Breast epithelium (tissue), 4 donors: Measurements from ENCODE around the gene AGAP3. TPM values are rescaled to one million over a fixed set of nuclear protein-coding genes. Genes with fewer than 3 reads are reported as not detected.

Experiments used
- DNase-seq, 2 donors: peaks; one replicate each; pipeline ENCODE4 v3.0.0-alpha.2; 2019; ENCODE audit warnings: low spot score in 2 of 2
- H3K27ac ChIP-seq, 2 donors: fragments of 200-600 bp; sonication (generic) in 1 of 2; one replicate each; pipeline ENCODE4 v1.5.1; 2016 to 2019; ENCODE audit warnings: mild to moderate bottlenecking in 1 of 2
- H3K27me3 ChIP-seq, 2 donors: fragments of 200-600 bp; sonication (generic) in 1 of 2; one replicate each; pipeline versions ENCODE4 v1.5.1 to v1.6.0; 2017 to 2019; ENCODE audit warnings: control low read depth in 1 of 2, mild to moderate bottlenecking in 1 of 2
- H3K36me3 ChIP-seq: fragments of 200-600 bp; one replicate; pipeline ENCODE4 v1.5.1; 2019
- H3K4me1 ChIP-seq, 2 donors: fragments of 200-600 bp; sonication (generic); one replicate each; pipeline ENCODE4 v1.5.1; 2016 to 2019; ENCODE audit warnings: control low read depth in 1 of 2
- H3K4me3 ChIP-seq, 3 donors: fragments of 200-600 bp; sonication (generic); 1 replicate in 2 of 3; 2 replicates in 1 of 3; pipeline ENCODE4 v1.5.1; 2016 to 2019; ENCODE audit warnings: mild to moderate bottlenecking in 3 of 3, moderate library complexity in 2 of 3
- H3K9me3 ChIP-seq, 2 donors: fragments of 200-600 bp; sonication (generic) in 1 of 2; one replicate each; pipeline ENCODE4 v1.5.1; 2016 to 2019; ENCODE audit warnings: control low read depth in 1 of 2
- CTCF ChIP-seq, 3 donors: fragments of 450-650 bp; IDR thresholded peaks; one replicate each; pipeline ENCODE4 v1.5.1; 2016 to 2017; ENCODE audit warnings: antibody characterized with exemption in 3 of 3, mild to moderate bottlenecking in 3 of 3, moderate library complexity in 3 of 3
- POLR2A ChIP-seq: fragments of 450-650 bp; IDR thresholded peaks from one replicate; pipeline ENCODE4 v1.6.1; 2016; ENCODE audit warnings: antibody characterized with exemption, mild to moderate bottlenecking, moderate library complexity
- POLR2AphosphoS5 ChIP-seq, 3 donors: sonication (generic); formaldehyde crosslinking; IDR thresholded peaks; one replicate each; pipeline ENCODE4 v1.6.1; 2017; ENCODE audit warnings: antibody characterized with exemption in 3 of 3
- intact Hi-C: fragments of 100-400 bp; cut with DNase I; formaldehyde crosslinking; loops from one replicate; pipeline ENCODE4 v1.15.1; 2023; ENCODE audit warnings: low total_unique reads
- total RNA-seq, 3 donors: library from RNA; depleted of rRNA; stranded (reverse); fragments of >200 nt; gene quantifications; one replicate each; pipeline ENCODE4 v1.1.0, GENCODE V29; 2016

AGAP3 gene
- total RNA-seq, 3 donors from 2014 or later = 47.2 to 58.1 (median 55.1) TPM

- DNase-seq = no peak
- intact Hi-C loops = loop anchor here (1.0 kb wide), 1 partner anchor 50 kb away; no protein-coding TSS in a partner anchor
Measured at GRCh38 chr7:151132461-151133205, 46.4 kb downstream of the AGAP3 start.

GRCh38 chr7:151133266-151133985 is 47.2 kb downstream of the AGAP3 start:
- H3K27me3 ChIP-seq = no peaks in the 10 kb centered on the region
- no peak for DNase-seq
- peaks cover 7% of the 10 kb centered on the region for H3K36me3 ChIP-seq
- no peak for TF ChIP-seq POLR2AphosphoS5 (IDR thresholded peaks at IDR 0.05)
- no peak for TF ChIP-seq CTCF (IDR thresholded peaks at IDR 0.05)
- TF ChIP-seq POLR2A = no peak
- no peak overlapping the region for H3K4me3 ChIP-seq
- H3K27ac ChIP-seq = no peak overlapping the region
- no peaks in the 10 kb centered on the region for H3K4me1 ChIP-seq
- no peaks in the 10 kb centered on the region for H3K9me3 ChIP-seq
- intact Hi-C loops = no loop called here

More at GRCh38 chr7:151132461-151133205, 46.4 kb downstream of the AGAP3 start:
- H3K4me1 ChIP-seq = no peaks in the 10 kb centered on the region
- peaks cover 7% of the 10 kb centered on the region for H3K36me3 ChIP-seq
- H3K27ac ChIP-seq = no peak overlapping the region
- no peaks in the 10 kb centered on the region for H3K9me3 ChIP-seq
- no peaks in the 10 kb centered on the region for H3K27me3 ChIP-seq
- H3K4me3 ChIP-seq = no peak overlapping the region
- TF ChIP-seq CTCF (IDR thresholded peaks at IDR 0.05) = no peak
- no peak for TF ChIP-seq POLR2A
- no peak for TF ChIP-seq POLR2AphosphoS5 (IDR thresholded peaks at IDR 0.05)

- Histone ChIP-seq H3K4me3 (no peak overlapping the region), H3K27ac (no peak overlapping the region), H3K4me1 (no peaks in the 10 kb centered on the region), H3K9me3 (no peaks in the 10 kb centered on the region), H3K27me3 (no peaks in the 10 kb centered on the region), H3K36me3 (peaks cover 7% of the 10 kb centered on the region)
- no peak for DNase-seq
- no peak for TF ChIP-seq POLR2A
- no peak for TF ChIP-seq POLR2AphosphoS5 (IDR thresholded peaks at IDR 0.05)
- TF ChIP-seq CTCF (IDR thresholded peaks at IDR 0.05) = no peak
- intact Hi-C loops = no loop called here
Measured at GRCh38 chr7:151133986-151134742, 47.9 kb downstream of the AGAP3 start.

GRCh38 chr7:151134743-151135524 is 48.7 kb downstream of the AGAP3 start:
- intact Hi-C loops = no loop called here
- H3K36me3 ChIP-seq = peaks cover 7% of the 10 kb centered on the region
- no peaks in the 10 kb centered on the region for H3K9me3 ChIP-seq
- H3K4me3 ChIP-seq = no peak overlapping the region
- TF ChIP-seq POLR2AphosphoS5 (IDR thresholded peaks at IDR 0.05) (no peak), CTCF (IDR thresholded peaks at IDR 0.05) (no peak), POLR2A (no peak)
- no peak for DNase-seq
- H3K27me3 ChIP-seq = no peaks in the 10 kb centered on the region
- H3K27ac ChIP-seq = no peak overlapping the region
- no peaks in the 10 kb centered on the region for H3K4me1 ChIP-seq
